HCT116 (cell line): Measurements from ENCODE around the gene GADD45A.

ENCODE experiments used
- CTCF ChIP-seq, 3 experiments: fragments of 200-600 bp in 1 of 3; sonication (generic) in 1 of 3; IDR thresholded peaks in 2 of 3; conservative IDR thresholded peaks in 1 of 3; 2 replicates each; pipeline ENCODE4 v1.5.1; 2012 to 2017; ENCODE audit warnings: low read depth in 2 of 3, low read length in 2 of 3, antibody characterized with exemption in 1 of 3, borderline replicate concordance in 1 of 3, control low read depth in 1 of 3, mild to moderate bottlenecking in 1 of 3, mixed read lengths in 1 of 3, mixed run types in 1 of 3, moderate library complexity in 1 of 3; ENCODE audit not compliant: insufficient read depth in 1 of 3
- EZH2 ChIP-seq: fragments of 200-600 bp; sonication (generic); IDR thresholded peaks from 2 replicates; pipeline ENCODE4 v1.6.1; 2017; ENCODE audit warnings: antibody characterized with exemption, mixed run types
- EZH2phosphoT487 ChIP-seq: fragments of 200-600 bp; IDR thresholded peaks from 2 replicates; pipeline ENCODE4 v1.6.1; 2018; ENCODE audit warnings: antibody characterized with exemption, borderline replicate concordance
- POLR2A ChIP-seq: IDR thresholded peaks from 2 replicates; pipeline ENCODE4 v1.7.0; 2011; ENCODE audit warnings: borderline replicate concordance; ENCODE audit not compliant: insufficient read depth, insufficient read length; ENCODE audit errors: extremely low read depth
- POLR2AphosphoS5 ChIP-seq: IDR thresholded peaks from 2 replicates; pipeline ENCODE4 v1.6.1; 2011; ENCODE audit warnings: mild to moderate bottlenecking, low read depth, low read length, moderate library complexity
- RAD21 ChIP-seq: IDR thresholded peaks from 2 replicates; pipeline ENCODE4 v1.6.1; 2012; ENCODE audit warnings: low read depth, mild to moderate bottlenecking
- REST ChIP-seq: IDR thresholded peaks from 2 replicates; pipeline ENCODE4 v1.6.1; 2012; ENCODE audit warnings: low read depth
- SRF ChIP-seq: IDR thresholded peaks from 2 replicates; pipeline ENCODE4 v1.6.1; 2012; ENCODE audit warnings: low read depth
- YY1 ChIP-seq: IDR thresholded peaks from 2 replicates; pipeline ENCODE4 v1.6.1; 2011; ENCODE audit warnings: low read length, low read depth, moderate library complexity, mild to moderate bottlenecking; ENCODE audit not compliant: insufficient replicate concordance; ENCODE audit errors: extremely low read depth

GRCh38 chr1:67652800-67653199 lies 32.2 kb upstream of the GADD45A start:
- TF ChIP-seq REST, result no peak
- no peak for TF ChIP-seq CTCF (IDR thresholded peaks at IDR 0.05 in 2 of 3, conservative IDR thresholded peaks at IDR 0.05 in 1 of 3; ENCODE audit: borderline replicate concordance in 1 of 3, insufficient read depth in 1 of 3, low read depth in 2 of 3, low read length in 2 of 3)
- TF ChIP-seq POLR2A, result no peak
- no peak for TF ChIP-seq RAD21
- TF ChIP-seq POLR2AphosphoS5, result no peak
- no peak for TF ChIP-seq SRF
- no peak for TF ChIP-seq YY1
- no peak for TF ChIP-seq EZH2phosphoT487
- no peak for TF ChIP-seq EZH2
